GM12891 (cell line): ENCODE measurements around the gene FANK1.
"Not testable (repeated sequence)": the region's sequence is repeated elsewhere in the genome, so short reads cannot be mapped to it uniquely, and the experiment has no call there.

Experiments
- DNase-seq: peaks from one replicate; pipeline ENCODE4 v3.0.0; 2011; ENCODE audit warnings: low spot score; ENCODE audit not compliant: insufficient read length
- FAIRE-seq: peaks from 2 replicates; lab custom pipeline; 2011; peaks lifted over from hg19 to GRCh38; lab: Jason Lieb, UNC
- PAX5 ChIP-seq: IDR thresholded peaks from 2 replicates; pipeline ENCODE4 v1.6.1; 2011; ENCODE audit warnings: low read length, moderate library complexity, mild to moderate bottlenecking; ENCODE audit not compliant: insufficient read depth, severe bottlenecking
- POLR2A ChIP-seq: IDR thresholded peaks from 2 replicates; pipeline ENCODE4 v1.6.1; 2011; ENCODE audit warnings: low read depth, low read length, control low read depth
- POLR2AphosphoS5 ChIP-seq: IDR thresholded peaks from 2 replicates; pipeline ENCODE4 v1.6.1; 2011; ENCODE audit warnings: low read depth, low read length, control low read depth
- POU2F2 ChIP-seq: IDR thresholded peaks from 2 replicates; pipeline ENCODE4 v1.6.1; 2011; ENCODE audit warnings: low read depth, mild to moderate bottlenecking, control low read depth, low read length, moderate library complexity
- SPI1 ChIP-seq: IDR thresholded peaks from 2 replicates; pipeline ENCODE4 v1.6.1; 2011; ENCODE audit warnings: low read depth, low read length, control low read depth
- TAF1 ChIP-seq: IDR thresholded peaks from 2 replicates; pipeline ENCODE4 v1.6.1; 2011; ENCODE audit warnings: low read depth, low read length, control low read depth

Gene FANK1

DNA sequence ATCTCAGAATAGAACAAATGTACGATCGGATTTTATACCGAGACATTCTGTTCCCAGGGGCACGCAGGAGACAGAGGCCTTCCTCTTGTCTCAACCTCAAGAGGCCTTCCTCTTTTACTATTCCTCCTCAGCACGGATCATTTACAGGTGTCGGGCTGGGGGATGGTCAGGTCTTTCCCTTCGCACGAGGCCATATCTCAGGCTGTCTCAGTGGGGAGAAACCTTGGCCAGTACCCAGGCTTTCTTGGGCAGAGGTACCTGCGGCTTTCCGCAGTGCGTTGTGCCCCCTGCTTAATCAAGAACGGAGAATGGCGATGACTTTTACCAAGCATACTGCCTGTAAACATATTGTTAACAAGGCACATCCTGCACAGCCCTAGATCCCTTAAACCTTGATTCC is 44.2 kb downstream of the FANK1 start:
- TF ChIP-seq POLR2A (no peak), PAX5 (no peak), SPI1 (no peak), POLR2AphosphoS5 (no peak), POU2F2 (no peak), TAF1 (no peak)
- FAIRE-seq: no peak
- no peak for DNase-seq

GRCh38 chr10:125951290-125951689 is 54.9 kb downstream of the FANK1 start:
- no peak for TF ChIP-seq POLR2A
- no peak for TF ChIP-seq PAX5
- TF ChIP-seq POLR2AphosphoS5: no peak
- no peak for TF ChIP-seq TAF1
- no peak for DNase-seq
- no peak for FAIRE-seq

GRCh38 chr10:125953778-125954385 is 57.5 kb downstream of the FANK1 start:
- no peak for FAIRE-seq
- TF ChIP-seq PAX5 (no peak), TAF1 (no peak)
- no peak for DNase-seq

DNA sequence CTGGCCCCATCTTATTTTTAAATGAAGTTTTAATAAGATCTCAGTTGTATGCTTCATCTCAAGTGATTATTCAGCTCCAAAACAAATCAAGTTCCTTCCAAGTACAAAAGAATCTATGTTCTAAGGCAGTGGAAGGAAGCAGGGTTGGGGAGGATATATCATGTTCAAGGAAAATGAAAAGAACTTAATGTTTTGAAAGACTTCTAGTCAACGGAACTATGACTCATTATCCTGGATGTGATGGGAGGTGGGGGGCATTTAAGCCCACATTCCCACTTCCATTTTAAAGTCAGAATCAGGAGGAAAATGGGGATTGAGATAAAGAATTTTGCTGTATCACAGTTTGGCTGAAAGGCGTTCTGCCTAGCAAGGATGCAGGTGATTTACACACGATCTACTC is 59.4 kb downstream of the FANK1 start:
- TF ChIP-seq POU2F2 (no peak), TAF1 (no peak), POLR2A (no peak), SPI1 (no peak), PAX5 (no peak), POLR2AphosphoS5 (no peak)
- no peak for FAIRE-seq
- no peak for DNase-seq

- DNase-seq: no peak
- FAIRE-seq: no peak
- TF ChIP-seq PAX5 (no peak), POLR2AphosphoS5 (no peak), SPI1 (no peak), POU2F2 (no peak), TAF1 (no peak), POLR2A (no peak)
These were observed 65.4 kb downstream of the FANK1 start for GRCh38 chr10:125961743-125962142.

- TF ChIP-seq PAX5 (no peak), TAF1 (no peak), POLR2A (no peak), POLR2AphosphoS5 (no peak), SPI1 (no peak), POU2F2 (no peak)
- no peak for FAIRE-seq
- no peak for DNase-seq
These were observed 65.8 kb downstream of the FANK1 start for GRCh38 chr10:125962200-125962599.

- no peak for FAIRE-seq
- TF ChIP-seq POLR2AphosphoS5 (no peak), POLR2A (no peak), TAF1 (no peak), PAX5 (no peak), POU2F2 (no peak), SPI1 (no peak)
- no peak for DNase-seq
These were observed 68.2 kb downstream of the FANK1 start for GRCh38 chr10:125964558-125964957.

- TF ChIP-seq TAF1 (no peak), PAX5 (no peak), POU2F2 (no peak), POLR2AphosphoS5 (no peak), POLR2A (no peak)
- no peak for FAIRE-seq
- no peak for DNase-seq
These were observed 71.2 kb downstream of the FANK1 start for GRCh38 chr10:125967533-125967932.

DNA sequence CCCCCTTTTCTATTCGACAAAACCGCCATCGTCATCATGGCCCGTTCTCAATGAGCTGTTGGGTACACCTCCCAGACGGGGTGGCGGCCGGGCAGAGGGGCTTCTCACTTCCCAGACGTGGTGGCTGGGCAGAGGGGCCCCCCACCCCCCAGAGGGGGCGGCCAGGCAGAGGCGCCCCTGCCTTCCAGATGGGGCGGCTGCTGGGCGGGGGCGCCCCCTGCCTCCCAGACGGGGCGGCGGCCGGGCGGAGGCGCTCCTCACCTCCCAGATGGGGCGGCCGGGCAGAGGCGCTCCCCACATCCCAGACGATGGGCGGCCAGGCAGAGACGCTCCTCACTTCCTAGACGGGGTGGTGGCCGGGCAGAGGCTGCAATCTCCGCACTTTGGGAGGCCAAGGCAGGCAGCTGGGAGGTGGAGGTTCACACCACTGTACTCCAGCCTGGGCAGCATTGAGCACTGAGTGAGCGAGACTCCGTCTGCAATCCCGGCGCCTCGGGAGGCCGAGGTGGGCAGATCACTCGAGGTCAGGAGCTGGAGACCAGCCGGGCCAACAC is 73.8 kb downstream of the FANK1 start:
- not testable (repeated sequence) for DNase-seq, FAIRE-seq

GRCh38 chr10:125976960-125977605 is 80.7 kb downstream of the FANK1 start:
- FAIRE-seq (no peak), DNase-seq (no peak)
- no peak for TF ChIP-seq POU2F2
- TF ChIP-seq TAF1: no peak
- no peak for TF ChIP-seq POLR2AphosphoS5
- TF ChIP-seq POLR2A: no peak
- no peak for TF ChIP-seq SPI1
- no peak for TF ChIP-seq PAX5

- DNase-seq (no peak), FAIRE-seq (no peak)
- TF ChIP-seq TAF1 (no peak), PAX5 (no peak), POLR2A (no peak), POLR2AphosphoS5 (no peak), SPI1 (no peak), POU2F2 (no peak)
These were observed 83.6 kb downstream of the FANK1 start for GRCh38 chr10:125979976-125980375.
